CD4-positive, alpha-beta T cell treated with Interferon alpha-2 for 1 hour (primary cell): ENCODE measurements around the gene OR51G1.
"Not testable (repeated sequence)": the region's sequence is repeated elsewhere in the genome, so short reads cannot be mapped to it uniquely, and the experiment has no call there.

ENCODE experiments used
- DNase-seq, 2 donors: peaks; one replicate each; pipeline ENCODE4 v3.0.0-alpha.2; 2020 to 2022

OR51G1 gene, protein sequence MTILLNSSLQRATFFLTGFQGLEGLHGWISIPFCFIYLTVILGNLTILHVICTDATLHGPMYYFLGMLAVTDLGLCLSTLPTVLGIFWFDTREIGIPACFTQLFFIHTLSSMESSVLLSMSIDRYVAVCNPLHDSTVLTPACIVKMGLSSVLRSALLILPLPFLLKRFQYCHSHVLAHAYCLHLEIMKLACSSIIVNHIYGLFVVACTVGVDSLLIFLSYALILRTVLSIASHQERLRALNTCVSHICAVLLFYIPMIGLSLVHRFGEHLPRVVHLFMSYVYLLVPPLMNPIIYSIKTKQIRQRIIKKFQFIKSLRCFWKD

DNA sequence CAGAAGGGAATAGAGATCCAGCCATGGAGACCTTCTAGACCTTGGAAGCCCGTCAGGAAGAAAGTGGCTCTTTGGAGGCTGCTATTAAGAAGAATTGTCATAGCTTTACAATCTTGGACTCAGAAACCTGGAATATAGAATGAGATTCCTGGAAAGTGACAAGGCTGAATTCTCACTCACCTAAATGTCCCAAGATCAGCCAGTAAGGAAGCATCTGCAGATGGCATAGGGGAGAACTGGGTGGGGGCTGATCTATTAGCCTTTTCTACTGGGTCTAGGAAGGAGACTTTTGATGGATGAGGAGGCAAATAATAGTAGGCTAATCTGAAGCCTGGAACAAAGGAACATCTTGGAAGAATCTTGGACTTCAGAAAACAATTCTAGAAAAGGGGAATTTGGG lies at the start of gene OR51G1:
Gene OR51G1, minus strand, starts transcription at position 101 of the 400 bp plus-strand sequence. Its CDS starts 0 bp downstream, at position 101.
- no peak for DNase-seq

GRCh38 chr11:4962816-4963215 lies 38.7 kb upstream of the OR51G1 start:
- DNase-seq: no peak

- no peak for DNase-seq
These were observed 36.7 kb upstream of the OR51G1 start for GRCh38 chr11:4960877-4961276.

- DNase-seq: no peak
These were observed 33.3 kb upstream of the OR51G1 start for GRCh38 chr11:4957396-4957795.

DNA sequence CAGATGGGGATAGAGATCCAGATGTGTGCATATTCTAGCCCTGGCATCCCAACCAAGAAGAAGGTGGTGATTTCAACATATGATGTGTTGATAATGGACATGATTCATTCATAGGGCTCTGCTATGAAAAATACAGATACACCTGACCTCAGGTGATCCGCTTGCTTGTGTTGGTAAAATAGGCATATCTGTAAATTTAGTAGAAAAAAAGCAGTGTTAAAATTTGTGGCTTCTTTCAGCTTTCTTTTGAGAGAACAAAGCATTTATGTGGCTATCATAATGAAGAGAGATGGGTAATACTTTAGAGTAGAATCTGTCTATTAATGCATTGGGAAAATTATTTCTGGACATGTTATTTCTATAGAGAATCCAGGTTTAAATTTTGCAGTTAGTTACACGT lies 31.5 kb upstream of the OR51G1 start, which contains the start of gene OR51A2:
Gene OR51A2, minus strand, starts transcription at position 101 of the 400 bp plus-strand sequence. Its CDS starts 0 bp downstream, at position 101.
- not testable (repeated sequence) for DNase-seq

- no peak for DNase-seq
These were observed 23.4 kb upstream of the OR51G1 start, which contains the start of gene OR51A4 for GRCh38 chr11:4947505-4947904. OR51A4 (minus strand) TSS chr11:4947605; CDS start chr11:4947100, 505 bp downstream.

GRCh38 chr11:4936745-4937144 lies 12.6 kb upstream of the OR51G1 start:
- DNase-seq: no peak

DNA sequence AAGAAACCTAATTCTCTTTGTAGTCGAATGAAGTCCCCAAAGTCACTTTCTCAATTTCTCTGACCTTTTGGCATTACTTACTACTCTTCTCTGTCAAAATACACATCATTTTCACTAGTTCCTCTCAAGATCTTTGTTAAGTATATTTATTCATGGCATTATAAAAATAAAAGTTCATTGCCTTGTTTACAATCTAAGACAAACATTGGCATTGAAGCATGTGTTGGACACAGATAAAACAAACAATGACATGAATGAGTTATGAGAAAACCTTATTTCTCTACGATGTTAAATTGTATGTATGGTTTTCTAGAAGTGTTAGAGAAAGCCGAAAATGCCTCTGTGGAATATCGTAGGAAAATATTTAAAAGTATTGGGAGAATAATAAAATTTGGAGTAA lies 8.6 kb upstream of the OR51G1 start:
- no peak for DNase-seq

DNA sequence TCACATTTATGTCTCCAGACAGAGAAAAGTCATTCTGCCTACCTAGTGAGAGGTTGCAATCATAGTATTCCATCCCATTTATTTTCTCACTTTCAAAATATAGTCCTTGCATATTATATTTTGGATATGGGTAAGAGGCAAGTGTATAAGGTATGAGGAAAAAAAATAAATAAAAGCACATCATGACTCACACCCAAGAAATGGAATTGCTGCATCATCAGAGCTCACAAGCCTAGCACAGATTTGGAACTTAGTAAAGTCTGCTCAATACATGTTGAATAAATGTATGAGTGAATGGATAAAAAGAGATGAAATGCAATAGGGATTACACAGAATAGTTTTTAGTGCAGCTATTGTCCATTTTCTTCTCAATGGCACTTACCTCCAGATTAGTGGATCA lies 2.5 kb upstream of the OR51G1 start:
- DNase-seq: no peak

DNA sequence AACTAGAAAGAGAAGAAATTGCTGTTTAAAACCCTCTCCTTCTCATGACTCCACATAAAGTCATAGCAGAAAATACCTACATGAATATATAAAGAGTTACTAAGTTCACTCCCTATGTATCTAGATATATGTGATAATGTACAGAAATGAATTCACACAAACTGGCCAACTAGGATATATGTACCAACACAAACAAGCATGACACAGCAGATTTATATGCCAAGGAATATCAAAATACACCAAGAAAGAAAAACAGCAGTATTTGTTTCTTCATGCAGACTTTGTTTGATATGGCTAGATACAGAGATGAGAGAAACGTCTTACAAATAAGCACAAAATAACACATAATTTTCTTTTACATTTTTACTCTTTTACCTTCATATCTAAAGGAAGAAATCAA lies 1.8 kb downstream of the OR51G1 start:
- DNase-seq: no peak

- DNase-seq: no peak
These were observed 2.3 kb downstream of the OR51G1 start for GRCh38 chr11:4921796-4922195.

DNA sequence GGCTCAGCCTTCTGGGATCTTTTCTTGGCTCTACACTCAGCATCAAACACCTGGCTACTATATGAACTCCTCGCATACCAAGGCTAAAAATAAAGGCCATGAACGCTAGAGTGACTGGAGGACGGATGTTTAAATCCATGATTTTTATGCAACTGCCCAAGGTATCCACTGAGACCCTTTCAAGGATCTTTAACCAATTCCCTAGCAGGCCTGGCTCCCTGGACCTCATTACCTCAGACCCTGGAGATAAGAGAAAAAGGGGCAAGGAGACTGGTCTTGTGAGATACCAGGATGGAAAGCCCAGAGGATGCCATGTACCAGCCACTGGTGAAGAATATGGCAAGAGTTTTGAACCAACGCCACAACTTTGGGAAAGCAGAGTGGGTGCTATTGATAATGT lies 4.9 kb downstream of the OR51G1 start, which contains the start of gene OR51G2:
Gene OR51G2, minus strand, starts transcription at position 101 of the 400 bp plus-strand sequence. CDS start 3,687 bp downstream, outside the sequence.
- no peak for DNase-seq

DNA sequence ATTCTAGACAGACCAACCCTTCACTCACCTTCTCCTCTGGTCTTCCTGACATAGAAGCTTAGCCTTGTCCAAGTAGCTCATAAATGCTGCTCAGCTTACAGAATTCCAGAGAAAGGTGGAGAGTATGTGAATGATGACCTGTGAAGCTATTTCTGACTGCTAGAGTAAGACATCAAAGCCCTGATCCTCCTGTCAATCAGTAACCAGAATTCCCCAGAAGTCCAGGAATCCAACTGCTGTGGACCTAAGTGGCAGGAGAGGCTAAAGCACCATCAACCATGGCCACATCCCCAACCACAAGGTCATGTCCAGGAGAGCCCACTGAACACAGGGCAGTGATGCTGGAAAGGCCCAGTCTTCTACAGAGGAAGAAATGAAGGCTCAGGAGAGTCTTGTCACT lies 7.6 kb downstream of the OR51G1 start:
- no peak for DNase-seq

- DNase-seq: no peak
These were observed 20.7 kb downstream of the OR51G1 start, which contains the start of gene OR51A7 for GRCh38 chr11:4903484-4903883. OR51A7 (plus strand) TSS chr11:4903783; CDS start chr11:4907370, 3,587 bp downstream.

GRCh38 chr11:4891996-4892640 lies 32.0 kb downstream of the OR51G1 start:
- DNase-seq: no peak

DNA sequence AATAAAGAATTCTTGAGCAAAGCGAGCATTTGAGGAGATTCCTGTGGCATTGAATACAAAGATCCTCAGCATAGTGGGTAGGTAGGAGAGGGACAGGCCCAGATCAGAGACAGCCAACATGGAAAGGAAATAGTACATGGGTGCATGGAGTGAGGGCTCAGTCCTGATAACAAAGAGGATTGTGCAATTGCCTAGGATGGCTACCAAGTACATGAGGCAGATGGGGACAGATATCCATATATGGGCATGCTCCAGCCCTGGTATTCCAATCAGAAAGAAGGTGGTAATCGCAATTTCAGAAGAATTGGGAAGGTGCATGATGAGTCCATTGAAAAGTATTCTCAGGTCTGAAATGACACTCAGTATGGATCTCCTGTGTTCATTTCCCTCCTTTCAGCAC lies 33.9 kb downstream of the OR51G1 start:
- DNase-seq: no peak

- no peak for DNase-seq
These were observed 36.5 kb downstream of the OR51G1 start for GRCh38 chr11:4887591-4887990.

DNA sequence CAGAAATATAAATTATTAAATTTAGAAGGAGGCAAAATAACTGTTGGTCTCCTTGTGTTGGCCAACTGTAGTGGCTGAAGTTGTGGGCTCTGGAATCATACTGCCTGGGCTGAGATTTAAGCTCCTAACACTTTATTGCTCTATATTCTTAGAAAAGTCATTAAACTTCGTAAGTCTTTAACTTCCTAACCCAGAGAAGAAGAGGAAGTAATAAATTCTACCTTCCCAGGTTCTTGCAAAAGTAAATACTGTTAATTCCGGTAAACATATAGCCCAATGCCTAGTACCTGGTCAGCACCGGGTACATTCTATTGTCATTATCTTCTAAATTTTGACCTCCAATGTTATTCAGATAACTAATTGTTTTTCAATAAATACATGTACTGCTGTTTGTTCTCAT lies 38.0 kb downstream of the OR51G1 start:
- DNase-seq: no peak

DNA sequence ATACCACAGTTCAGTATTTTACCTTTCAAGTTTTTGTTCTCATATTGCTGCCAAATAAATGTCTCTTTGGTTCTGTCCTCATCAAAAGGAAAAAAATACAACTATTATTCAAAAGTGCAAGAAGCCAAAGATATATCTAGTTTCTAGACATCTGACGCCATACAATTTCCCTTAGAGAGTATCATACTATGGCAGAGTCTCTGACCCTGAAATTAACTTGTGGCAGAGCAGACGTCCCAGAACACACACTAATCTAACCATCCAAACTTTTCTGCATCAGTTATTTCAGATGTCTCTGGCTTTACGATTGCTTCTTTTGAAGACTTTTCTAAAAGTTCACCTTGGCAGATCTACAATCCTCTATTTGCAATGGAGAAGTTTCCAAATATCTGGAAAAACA lies 39.8 kb downstream of the OR51G1 start:
- DNase-seq: no peak

GRCh38 chr11:4882543-4882942 lies 41.6 kb downstream of the OR51G1 start:
- DNase-seq: no peak

GRCh38 chr11:4881860-4882500 lies 42.2 kb downstream of the OR51G1 start, which contains the start of gene OR51T1:
OR51T1 (plus strand) TSS chr11:4881900; CDS start chr11:4881900, 0 bp downstream.
- DNase-seq: no peak

GRCh38 chr11:4881188-4881587 lies 43.0 kb downstream of the OR51G1 start:
- no peak for DNase-seq
